SK-N-SH (cell line): ENCODE results near the gene KRTAP22-2.

Experiments used
- CTCF ChIP-seq: fragments of 200-600 bp; sonication (generic); IDR thresholded peaks from 2 replicates; pipeline ENCODE4 v1.6.1; 2017; ENCODE audit warnings: antibody characterized with exemption, mild to moderate bottlenecking, moderate library complexity
- EP300 ChIP-seq, 2 experiments: IDR thresholded peaks; 2 replicates each; pipeline versions ENCODE4 v1.4.0 to v1.6.1; 2012; ENCODE audit warnings: borderline replicate concordance in 1 of 2, low read depth in 1 of 2, low read length in 1 of 2
- EZH2phosphoT487 ChIP-seq: fragments of 200-600 bp; sonication (generic); IDR thresholded peaks from 2 replicates; pipeline ENCODE4 v1.6.1; 2017; ENCODE audit warnings: low read depth, mixed run types, mild to moderate bottlenecking, antibody characterized with exemption, moderate library complexity, borderline replicate concordance
- FOXJ3 ChIP-seq: sonication (generic); formaldehyde crosslinking; IDR thresholded peaks from 2 replicates; pipeline ENCODE4 v1.5.1; 2020; ENCODE audit warnings: mild to moderate bottlenecking, missing genetic modification reagents
- FOXM1 ChIP-seq: IDR thresholded peaks from 2 replicates; pipeline ENCODE4 v1.4.0; 2012; ENCODE audit warnings: low read depth, mild to moderate bottlenecking
- MAX ChIP-seq: IDR thresholded peaks from 2 replicates; pipeline ENCODE4 v1.4.0; 2012; ENCODE audit warnings: low read depth
- PBX3 ChIP-seq: IDR thresholded peaks from 2 replicates; pipeline ENCODE4; 2012
- POLR2AphosphoS5 ChIP-seq: IDR thresholded peaks from 2 replicates; pipeline ENCODE4 v1.6.1; 2012; ENCODE audit warnings: low read depth, low read length
- YY1 ChIP-seq: IDR thresholded peaks from 2 replicates; pipeline ENCODE4 v1.4.0; 2012; ENCODE audit warnings: low read depth, mild to moderate bottlenecking
- TF ChIP-seq, protein P1 (sequence below): fragments of 150-350 bp; IDR thresholded peaks from 2 replicates; pipeline ENCODE4 v1.6.1; 2017; ENCODE audit warnings: antibody characterized with exemption, low read length, low read depth, borderline replicate concordance

DNA sequence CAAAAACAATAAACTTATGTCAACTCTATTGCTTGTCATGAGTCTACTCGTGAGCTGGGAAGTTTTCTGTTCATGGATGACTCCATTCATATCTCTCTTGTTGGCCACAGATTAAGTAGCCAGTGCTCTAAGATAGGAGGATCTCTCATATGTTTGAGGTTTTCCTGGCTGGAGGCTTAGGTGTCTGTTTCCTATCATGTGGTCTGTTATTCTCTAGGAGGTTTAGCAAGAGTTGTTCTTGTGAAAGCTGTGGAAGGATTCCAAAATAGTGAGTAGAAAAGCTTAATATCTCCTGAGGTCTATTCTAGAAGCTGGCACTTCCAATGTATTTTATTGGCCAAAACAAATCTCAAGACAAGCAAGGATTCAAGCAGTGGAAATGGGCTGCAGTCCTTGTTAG lies 39.0 kb upstream of the KRTAP22-2 start:
- TF ChIP-seq POLR2AphosphoS5: no peak
- TF ChIP-seq EP300 (IDR thresholded peaks at IDR 0.05; ENCODE audit: borderline replicate concordance in 1 of 2, low read depth in 1 of 2, low read length in 1 of 2): no peak
- no peak for TF ChIP-seq CTCF
- TF ChIP-seq FOXM1: no peak
- no peak for TF ChIP-seq YY1
- no peak for TF ChIP-seq FOXJ3
- TF ChIP-seq, protein P1, sequence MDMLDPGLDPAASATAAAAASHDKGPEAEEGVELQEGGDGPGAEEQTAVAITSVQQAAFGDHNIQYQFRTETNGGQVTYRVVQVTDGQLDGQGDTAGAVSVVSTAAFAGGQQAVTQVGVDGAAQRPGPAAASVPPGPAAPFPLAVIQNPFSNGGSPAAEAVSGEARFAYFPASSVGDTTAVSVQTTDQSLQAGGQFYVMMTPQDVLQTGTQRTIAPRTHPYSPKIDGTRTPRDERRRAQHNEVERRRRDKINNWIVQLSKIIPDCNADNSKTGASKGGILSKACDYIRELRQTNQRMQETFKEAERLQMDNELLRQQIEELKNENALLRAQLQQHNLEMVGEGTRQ: no peak
- no peak for TF ChIP-seq EZH2phosphoT487
- TF ChIP-seq PBX3: no peak
- no peak for TF ChIP-seq MAX
